MV-4-11 (cell line): ENCODE measurements around the gene TMEM101.
"Not testable (repeated sequence)": the region's sequence is repeated elsewhere in the genome, so short reads cannot be mapped to it uniquely, and the experiment has no call there.

ENCODE experiments used
- DNase-seq: peaks from one replicate; lab custom pipeline; 2025; lab: John Stamatoyannopoulos, UW

Gene TMEM101

DNA sequence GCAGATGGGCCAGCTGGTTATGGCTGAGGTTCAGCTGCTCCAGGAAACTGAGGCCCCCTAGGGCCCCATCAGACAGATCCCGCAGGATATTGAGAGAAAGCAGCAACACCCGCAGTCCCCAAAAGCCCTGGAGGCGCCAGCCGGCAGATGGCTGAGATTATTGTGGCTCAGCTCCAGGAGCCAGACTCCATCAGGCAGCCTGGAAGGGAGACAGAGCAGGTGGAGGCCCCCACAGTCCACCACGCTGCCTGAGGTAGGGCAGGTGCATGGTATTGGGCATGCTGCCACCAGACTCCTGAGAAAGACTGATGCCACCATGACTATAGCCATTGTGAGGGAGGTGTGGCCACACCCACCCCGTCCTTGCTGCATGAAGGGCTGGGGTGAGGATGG, 9.5 kb upstream of the TMEM101 start:
- no peak for DNase-seq

DNA sequence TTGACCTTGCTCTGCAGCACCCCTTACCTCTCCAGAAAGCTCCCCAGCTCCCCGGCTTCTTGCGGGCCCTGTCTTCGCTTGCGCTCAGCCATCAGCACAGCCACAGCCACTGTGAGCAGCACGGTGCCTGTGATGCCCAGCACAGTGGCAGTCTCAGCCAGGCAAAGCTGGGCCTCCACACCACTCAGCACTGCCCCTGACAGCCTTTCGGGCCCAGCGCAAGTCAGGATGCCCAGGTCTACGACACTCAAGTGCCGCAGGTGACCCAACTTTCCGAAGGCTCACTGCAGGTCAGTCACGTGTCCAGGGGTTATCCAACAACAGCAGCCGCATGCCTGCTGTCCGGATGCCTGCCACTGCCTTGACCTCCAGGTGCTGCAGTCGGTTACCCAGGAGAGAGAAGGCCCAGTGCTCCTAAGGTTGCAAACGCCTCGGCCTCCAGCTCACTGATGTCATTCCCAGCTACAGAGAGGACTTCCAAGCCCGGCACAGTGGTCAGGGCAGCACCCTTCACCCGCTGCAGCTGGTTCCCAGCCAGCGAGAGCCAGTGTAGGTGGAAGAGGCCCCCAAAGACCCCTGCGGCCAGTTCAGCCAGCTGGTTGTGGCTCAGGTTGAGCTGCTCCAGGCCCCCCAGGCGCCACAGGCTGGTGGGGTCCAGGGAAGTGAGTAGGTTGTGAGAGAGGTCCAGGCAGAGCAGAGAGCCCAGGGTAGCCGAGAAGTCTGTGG, 8.9 kb upstream of the TMEM101 start:
- no peak for DNase-seq

DNA sequence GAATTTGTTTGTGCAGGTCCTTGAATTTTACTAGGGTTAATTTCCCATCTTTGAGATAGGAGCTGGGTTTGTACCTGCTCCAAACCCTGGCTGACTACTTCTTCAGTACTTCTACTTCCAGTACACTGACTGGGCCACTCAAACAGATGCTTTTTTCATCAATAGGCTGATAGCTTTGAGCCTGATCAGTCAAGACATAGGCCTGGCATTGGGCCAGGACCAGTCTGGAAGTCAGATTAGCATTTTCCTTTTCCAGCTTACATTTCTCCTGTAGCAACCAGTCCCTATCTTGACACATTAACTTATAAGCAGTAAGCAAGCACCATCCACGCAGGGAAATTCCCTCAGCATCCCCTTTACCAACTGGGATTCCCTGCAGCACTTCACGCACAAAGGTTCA, 7.5 kb upstream of the TMEM101 start:
- DNase-seq, result no peak

DNA sequence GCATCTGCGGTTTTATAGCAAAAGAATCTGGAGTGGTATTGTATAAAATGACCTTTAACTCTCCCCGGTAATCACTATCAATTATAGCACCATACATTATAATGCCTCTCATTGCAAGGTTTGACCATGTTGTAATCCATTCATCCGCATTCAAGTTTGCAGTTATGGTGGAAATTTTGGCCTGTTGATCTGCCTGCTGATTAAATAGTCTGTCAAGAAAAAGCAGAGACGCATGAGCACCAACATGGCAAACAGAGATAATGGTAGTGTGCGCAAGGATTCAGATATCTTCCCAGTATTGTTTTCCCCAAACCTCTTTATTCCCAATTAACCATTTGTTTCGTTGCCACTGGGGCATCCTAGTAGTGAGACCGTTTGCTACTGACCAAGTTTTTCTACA, 6.5 kb upstream of the TMEM101 start:
- not testable (repeated sequence) for DNase-seq

DNA sequence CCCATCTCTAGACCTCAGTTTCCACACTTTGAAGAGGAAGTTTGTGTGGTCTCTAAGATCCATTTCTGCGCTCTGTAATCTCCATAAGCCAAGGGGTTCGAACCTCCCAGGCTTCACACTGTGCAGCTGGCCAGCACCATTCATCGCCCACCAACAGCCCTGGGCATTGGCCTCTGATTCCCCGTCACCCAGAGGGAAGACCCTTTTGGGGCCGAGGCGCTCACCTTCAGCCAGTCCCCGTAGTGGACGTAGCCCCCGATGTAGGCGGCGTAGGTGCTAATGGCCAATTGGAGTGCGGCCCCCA, 678 bp downstream of the TMEM101 start:
- DNase-seq, result no peak

DNA sequence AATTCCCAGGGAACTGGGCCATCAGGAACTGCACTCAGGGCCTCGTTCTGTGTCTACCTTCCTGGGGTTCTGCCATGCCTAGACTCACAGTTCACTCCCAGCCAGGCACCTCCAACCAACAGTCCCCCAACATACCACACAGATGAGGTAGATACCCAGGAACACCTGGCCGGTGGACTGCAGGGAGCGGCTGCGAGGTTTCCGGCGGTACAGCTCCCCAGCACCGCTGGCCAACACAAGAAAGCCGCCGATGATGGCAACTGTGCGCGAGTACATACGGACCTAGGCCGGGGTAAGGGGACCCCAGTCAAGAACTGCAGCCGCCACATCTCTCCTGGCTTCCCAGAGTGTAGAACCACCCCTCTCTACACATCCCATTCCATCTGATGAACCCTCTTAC, 1.9 kb downstream of the TMEM101 start:
- DNase-seq, result no peak

DNA sequence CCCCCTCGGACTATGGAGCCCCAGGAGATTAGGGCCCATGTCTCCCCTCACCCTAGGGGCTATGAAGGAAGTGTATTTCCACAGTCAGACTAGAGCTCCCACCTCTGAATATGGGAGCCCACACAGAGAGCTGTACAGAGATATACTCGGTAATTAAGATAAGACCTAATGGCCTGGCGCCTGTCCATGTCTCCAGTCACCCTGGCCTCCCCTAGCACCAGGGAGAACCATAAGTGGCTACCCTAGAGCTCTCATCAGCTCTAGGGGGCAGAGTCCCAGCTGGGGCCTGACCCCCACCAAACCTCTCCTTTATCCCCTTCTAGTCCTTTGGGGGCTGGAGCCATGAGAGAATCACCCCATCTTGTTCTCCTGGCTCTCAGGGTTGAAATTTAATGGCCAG, 2.4 kb downstream of the TMEM101 start:
- no peak for DNase-seq

DNA sequence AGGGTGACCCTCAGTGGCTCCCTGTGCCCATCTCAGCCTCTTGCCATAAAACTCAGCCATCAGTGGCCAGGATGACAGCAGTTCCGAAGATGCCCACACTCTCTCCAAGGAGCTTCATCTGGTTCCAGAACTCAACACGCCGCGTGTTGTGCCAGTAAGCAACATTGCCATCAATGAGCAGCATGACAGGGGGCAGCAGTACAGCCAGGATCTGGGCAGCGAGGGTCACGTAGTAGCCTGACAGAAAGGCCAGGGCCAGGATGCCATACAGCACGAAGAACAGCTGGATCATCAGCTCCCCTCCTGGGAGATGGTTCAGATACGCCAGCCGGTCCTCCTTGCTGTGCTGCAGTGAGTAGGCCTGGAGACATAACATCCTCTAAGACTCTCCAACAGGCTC, 2.9 kb downstream of the TMEM101 start:
- no peak for DNase-seq

DNA sequence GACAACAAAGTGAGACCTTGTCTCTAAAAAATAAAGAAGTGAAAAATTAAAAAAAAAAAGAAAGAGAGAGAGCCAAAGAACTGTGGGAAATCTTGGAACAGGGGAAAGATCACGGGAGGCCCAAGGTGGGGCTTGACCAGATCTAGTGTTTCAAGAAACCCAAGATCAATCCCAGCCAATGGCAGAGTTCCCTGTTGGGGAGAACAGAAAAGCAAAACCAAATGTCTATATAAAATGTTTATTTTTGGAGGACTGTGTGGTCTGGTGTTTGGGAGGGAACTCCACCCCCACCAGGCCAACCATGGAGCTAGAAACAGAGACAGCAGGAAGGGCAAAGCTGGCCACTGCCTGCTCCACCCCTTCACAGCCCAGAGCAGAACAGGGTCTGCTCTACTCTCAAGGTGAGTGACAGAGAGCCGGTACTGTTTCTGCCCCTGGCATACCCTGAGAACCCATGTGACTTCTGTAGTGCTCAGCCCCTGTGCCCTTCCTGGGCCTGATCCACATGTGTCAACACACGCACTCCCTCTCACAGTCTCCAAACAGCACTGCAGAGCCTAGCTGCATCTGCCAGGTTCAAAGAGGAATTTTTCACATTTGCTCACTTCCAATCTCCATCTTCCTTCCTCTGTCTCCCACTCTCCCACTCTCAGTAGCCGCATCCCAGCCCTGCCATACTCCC, 3.7 kb downstream of the TMEM101 start:
- peak; percentile 51 for DNase-seq

DNA sequence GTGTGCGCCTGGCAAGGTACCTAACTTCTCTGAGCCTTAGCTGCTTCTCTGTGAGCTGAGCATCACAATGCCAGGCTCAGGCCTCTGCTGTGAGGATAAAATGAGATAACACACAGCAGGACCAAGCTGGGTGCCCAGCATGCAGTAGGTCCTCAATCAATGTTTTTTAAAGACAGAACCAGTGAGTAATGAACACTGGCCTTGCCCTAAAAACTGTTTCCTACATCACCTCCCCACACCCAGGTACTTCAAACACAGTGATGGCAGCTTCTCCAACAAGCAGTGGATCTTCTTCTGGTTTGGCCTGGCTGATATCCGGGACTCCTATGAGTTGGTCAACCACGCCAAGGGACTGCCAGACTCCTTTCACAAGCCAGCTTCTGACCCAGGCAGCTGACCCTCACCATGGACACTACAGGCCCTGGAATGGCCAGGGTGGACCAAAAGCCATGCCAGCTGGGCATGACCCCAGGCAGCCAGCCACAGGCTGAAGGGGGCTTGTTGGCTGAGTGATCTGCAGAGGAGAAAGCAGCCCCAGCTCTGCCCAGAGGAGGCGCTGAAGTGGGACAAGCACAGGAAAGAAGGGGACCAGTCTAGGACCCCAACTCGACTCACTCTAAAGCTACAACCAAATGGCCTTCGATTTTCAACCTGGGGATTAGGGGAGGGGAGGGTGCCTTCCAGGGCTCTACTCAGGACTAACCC, 6.4 kb downstream of the TMEM101 start:
- no peak for DNase-seq

DNA sequence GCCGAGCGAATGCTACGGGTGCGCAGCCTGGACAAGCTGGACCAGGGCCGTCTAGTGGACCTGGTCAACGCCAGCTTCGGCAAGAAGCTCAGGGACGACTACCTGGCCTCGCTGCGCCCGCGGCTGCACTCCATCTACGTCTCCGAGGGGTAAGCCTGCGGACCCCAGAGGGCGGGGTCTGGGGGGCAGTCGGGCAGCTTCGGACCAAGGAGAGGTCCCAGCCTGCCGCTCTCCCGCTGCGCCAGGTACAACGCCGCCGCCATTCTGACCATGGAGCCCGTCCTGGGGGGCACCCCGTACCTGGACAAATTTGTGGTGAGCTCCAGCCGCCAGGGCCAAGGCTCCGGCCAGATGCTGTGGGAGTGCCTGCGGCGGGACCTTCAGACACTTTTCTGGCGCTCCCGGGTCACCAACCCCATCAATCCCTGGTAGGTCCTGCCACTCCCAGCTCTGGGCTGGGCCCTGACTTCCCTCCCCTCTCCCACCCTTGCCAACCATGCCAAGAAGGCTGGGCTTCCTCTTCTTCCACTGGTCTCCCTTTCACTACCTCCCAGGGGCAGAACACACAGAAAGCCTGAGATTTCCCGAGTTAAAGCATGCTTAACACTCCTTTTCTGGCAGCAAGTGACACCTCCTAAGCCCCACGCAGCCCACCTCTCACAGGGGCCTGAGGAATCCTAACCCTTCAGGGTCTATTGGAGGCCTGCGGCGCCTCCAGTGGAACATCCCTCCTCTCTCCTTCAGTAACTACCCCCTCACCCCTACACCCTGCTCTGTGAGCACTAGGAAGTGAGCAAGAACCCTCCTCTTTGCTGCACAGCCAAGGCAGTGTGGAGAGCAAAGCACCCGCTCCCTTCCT, 7.2 kb downstream of the TMEM101 start:
- DNase-seq, result no peak

DNA sequence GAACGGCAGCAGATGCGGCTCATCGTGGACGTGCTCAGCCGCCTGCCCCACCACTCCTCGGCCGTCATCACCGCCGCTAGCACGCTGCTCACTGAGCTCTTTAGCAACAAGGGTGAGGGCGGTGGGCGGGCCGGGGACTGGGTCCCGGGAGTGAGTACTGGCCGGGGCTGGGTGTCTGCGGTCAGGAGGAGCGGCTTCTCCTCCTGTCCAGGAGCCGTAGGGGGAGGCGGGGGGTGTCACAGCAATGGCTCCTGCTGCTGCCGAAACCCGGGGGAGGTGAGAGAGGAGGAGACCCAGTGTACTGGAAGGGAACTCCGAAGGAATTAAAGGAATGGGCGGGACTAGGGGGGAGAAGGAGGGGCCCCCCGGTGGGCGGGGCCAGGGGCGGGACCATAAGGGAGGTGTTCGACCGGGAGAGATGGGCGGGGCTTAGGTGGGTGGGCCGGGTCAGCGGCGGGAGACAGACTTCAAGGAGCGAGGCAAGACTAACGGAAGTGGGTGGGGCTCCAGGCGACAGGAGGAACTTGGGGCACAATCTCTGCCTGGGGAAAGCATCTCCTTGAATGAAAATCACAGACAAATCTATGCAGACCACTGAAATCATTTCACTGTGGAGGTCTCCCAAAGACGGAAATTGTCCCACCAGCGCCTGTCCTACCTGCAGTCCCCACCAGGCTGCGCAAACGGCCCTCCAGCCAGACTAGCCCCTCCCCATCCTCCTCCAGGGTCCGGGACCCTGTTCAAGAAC, 8.0 kb downstream of the TMEM101 start:
- DNase-seq, result peak; percentile 96

DNA sequence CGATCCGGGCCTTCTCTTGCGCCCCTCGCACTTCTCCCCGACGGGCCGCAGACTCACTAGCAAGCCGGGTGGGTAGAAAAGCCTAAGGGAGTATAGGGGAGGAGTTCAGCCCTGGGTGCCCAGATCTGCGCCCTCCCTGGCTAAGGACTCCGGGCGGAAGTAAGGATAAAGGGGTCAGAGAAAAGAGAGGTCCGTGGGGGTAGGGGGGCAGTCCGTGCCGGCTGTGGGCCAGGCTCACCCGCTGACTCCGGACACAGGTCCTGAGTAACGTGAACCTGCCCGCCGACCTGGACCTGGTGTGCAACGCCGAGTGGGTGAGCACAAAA, 8.5 kb downstream of the TMEM101 start:
- no peak for DNase-seq

DNA sequence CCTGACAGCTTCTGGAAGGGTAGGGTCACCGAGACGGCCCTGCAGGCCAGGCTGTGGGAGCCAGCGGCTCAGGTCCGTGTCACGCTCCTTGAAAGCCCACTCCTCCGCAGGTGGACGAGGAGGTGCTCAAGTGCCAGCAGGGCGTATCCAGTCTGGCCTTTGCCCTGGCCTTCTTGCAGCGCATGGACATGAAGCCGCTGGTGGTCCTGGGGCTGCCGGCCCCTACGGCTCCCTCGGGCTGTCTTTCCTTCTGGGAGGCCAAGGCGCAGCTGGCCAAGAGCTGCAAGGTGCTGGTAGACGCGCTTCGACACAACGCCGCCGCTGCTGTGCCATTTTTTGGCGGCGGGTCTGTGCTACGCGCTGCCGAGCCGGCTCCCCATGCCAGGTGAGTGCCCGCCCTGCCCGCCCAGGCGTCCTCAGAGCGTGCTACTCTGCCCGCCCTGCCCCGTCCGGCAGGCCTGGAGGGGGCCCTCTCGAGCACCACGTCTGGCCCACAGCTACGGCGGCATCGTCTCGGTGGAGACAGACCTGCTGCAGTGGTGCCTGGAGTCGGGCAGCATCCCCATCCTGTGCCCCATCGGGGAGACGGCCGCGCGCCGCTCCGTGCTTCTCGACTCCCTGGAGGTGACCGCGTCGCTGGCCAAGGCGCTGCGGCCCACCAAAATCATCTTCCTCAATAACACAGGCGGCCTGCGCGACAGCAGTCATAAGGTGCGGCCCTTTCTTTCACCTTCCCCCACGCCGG, 9.1 kb downstream of the TMEM101 start:
- no peak for DNase-seq

DNA sequence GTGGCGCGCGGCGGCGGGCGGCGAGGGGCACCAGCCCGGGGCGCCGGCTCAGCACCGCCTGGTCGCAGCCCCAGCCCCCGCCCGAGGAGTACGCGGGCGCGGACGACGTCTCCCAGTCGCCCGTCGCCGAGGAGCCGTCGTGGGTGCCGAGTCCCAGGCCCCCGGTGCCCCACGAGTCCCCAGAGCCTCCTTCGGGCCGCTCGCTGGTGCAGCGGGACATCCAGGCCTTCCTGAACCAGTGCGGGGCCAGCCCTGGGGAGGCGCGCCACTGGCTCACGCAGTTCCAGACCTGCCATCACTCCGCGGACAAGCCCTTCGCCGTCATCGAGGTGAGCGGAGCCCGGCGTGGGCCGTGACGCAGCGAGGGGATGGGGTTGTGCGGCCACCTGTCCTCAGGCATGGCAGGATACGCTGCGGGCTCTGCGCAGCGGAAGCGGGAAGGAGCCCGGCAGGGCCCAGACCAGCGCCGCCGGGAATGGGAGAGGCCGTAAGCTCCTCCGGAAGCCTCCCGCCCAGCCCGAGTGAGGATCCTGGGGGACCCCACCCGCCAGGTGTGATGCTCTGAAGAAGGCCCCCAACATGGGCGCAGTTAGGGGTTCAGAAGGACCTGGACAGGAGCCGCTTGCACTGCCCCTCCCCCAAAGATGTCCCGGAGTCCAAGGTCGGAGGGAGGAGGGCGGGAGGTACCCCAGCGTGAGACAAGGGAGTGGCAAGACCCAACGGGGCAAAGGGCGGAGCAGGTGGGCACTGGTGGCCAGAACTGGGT, 9.8 kb downstream of the TMEM101 start:
- DNase-seq, result no peak

DNA sequence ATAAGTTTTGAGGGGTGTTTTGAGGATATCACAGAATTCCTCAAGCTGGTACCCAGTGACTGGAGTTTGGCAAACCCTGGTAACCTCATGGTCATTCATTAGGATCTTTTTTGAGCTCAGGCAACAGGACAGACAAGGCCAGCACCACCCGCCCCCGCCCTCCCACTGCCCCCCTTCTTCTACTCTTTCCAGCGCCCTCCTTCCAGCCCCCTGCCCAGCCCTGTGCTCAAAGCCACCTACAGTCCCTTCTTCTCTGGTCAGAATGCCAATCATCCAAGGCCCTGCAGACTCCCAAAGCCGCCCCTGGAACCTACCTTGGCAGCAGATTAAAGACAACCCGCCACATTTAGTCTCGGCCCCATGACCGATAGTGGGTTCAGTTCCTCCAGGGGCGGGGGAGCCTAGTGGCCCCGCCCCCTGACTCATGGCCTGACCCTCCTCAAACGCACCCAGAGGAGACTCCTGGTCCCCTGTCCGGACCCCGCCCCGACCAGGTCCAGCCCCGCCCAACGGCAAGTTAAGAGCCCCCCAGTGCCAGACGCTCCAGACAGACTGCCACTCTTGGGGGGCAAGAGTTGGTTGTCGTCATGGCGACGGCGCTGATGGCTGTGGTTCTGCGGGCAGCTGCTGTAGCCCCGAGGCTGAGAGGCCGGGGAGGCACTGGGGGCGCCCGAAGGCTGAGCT, 10.5 kb downstream of the TMEM101 start, which contains the start of gene NAGS:
NAGS (plus strand) TSS at position 546 of the 684 bp plus-strand sequence; CDS start at position 588, 42 bp downstream.
- no peak for DNase-seq

DNA sequence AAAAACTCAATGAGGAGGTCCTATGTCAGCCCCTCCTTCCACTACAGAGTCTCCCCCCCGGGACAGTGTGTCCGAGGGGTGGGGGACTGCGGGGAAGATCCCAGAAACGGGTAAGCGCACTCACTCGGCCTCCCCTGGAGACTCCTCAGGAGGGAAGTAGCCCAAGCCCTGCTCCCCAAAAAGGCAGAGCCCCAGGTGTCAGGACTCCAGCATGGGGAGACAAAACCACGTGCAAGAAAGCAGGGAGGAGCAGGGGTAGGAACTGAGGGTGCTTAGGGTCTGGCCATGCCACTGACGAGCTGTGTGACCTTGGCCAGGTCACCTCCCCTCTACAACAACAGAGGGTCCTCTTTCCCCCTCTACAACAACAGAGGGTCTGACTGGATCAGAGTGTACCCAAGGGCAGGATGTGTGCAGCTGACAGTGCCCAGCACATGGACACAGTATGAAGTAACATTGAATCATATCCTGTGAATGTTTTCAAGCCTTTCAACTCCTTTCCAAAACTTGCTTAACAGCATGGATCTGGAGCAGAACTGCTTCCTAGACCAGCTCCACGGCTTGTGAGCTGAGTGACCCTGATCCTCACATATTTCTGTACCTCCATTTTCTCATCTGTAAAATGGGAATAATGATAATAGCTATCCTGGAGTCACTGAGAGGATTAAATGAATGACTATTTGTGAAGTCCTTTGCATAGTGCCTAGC, 12.5 kb downstream of the TMEM101 start:
- DNase-seq, result peak; percentile 13

DNA sequence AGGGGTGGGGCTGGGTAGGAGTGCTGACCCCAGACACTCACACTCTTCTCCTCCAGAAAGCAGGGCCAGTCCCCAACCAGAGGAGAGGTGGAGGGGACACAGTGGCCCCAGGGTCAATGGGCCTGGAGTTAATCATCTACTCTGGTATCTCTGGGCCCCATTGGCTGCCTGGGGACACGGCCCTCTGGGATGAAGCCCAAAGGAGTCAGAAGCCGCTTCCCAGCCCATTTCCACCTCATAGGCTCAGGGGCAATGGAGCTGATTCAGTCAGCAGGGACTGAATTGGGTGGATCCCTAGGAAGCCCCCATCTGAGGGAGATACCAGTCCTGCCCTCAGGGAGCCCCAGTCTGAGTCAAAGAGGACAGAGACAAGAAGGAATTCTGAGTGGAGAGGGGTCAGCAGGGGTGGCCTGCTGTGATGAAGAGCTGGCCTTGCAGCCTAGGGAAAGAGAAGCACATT, 13.3 kb downstream of the TMEM101 start:
- no peak for DNase-seq
